ENCODE measurements around the gene EXTL2.
A peak's percentile ranks its signal among the peaks of the same experiment; 100 is the strongest.
"Not testable (repeated sequence)": the region's sequence is repeated elsewhere in the genome, so short reads cannot be mapped to it uniquely, and the experiment has no call there.

Gene EXTL2, protein sequence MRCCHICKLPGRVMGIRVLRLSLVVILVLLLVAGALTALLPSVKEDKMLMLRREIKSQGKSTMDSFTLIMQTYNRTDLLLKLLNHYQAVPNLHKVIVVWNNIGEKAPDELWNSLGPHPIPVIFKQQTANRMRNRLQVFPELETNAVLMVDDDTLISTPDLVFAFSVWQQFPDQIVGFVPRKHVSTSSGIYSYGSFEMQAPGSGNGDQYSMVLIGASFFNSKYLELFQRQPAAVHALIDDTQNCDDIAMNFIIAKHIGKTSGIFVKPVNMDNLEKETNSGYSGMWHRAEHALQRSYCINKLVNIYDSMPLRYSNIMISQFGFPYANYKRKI

DNA sequence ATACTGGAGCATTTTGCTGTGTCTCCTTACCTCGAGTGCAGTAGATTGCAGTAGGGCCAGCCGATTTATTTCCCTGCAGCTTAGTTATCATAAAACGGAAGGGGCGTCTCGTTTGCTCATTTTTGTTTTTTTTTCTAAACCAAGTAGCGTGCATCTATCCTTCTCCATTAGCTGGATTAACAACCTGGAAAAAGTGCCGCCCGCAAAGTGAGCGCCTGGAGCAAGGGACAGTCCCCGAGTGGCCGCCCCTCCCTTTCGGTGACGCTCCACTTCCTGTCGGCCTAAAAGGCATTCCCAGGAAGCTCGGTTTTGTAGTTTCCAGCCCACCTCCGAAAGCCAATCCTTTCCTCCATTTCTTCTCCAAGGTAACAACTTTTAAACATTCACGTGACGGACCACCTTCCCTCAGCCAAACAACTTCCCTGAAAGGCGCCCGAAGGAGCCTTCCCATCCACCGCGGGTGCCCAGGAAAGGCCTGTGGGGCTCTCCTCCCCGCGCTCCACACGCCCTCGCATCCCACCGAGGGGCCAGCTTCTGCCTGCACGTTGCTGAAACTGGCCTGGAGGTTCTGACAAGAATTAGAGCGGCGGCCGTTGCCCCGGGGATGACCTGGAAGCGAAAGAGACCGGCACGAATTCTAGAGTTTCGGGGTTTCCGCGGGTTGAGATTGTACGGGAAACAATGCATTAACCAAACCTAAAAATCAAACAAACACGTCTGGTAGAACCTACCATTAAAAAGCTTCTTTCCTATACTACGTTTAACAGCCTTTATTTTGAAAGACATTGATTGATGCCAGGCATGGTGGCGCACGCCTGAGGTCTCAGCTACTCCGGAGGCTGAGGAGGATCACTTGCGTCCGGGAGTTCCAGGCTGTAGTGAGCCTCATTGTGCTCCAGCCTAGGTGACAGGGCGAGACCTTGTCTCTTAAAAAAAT lies at the start of gene EXTL2:
EXTL2 (minus strand) TSS at position 240 of the 937 bp plus-strand sequence. CDS start 6,085 bp downstream, outside the sequence.
- DNase-seq, result peak; percentile 60

DNA sequence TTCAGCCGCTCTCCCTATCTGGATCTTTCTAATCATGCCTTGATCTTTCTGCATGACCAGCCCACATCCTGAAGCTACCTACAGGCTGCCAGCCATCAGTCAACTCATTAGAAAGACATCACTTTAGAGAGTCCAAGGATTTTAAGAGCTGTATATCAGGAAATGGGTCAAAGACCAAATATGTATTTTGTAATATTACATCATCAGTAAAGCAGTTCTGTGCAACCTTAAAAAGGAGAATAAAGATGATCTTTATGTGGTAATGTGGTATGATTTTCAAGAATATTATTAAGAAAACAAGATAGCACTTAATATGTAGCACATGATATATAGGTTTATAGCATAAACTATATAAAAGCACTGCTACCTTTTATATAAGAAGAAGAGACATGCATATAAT lies 48.9 kb upstream of the EXTL2 start:
- no peak for DNase-seq

DNA sequence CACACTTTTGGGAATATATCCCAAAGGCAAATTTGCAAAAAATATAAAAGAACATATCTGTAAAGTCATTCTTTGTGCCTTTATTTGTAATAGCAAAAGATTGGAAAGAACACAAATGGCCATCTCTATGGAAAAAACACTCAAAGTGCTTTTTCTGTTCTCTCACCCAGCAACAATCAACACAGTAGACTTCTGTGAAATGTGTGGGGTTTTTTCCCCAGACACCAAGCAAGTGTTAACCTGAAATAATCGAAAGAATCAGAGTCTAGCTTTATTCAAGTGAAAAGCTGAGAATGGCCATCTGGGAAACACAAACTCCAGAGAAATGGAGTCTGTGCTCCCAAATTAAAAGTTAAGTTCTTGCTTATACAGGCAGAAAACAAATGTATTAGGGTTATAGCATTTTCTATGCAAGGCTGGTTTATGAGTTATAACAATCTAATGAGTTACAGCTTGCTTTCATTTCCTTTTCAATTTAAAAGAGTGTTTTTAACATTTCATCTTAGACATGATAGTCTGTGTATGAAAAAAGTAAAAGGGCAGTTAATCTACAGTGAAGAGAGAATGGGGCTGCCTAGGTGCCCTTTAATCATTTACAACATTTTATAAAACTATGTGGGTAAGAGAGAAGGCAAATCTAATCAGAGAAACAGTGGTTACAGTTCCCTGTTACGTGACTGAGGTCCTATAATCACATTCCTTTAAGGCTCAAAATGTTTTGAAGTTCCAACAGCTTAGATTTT lies 47.8 kb upstream of the EXTL2 start:
- no peak for DNase-seq

DNA sequence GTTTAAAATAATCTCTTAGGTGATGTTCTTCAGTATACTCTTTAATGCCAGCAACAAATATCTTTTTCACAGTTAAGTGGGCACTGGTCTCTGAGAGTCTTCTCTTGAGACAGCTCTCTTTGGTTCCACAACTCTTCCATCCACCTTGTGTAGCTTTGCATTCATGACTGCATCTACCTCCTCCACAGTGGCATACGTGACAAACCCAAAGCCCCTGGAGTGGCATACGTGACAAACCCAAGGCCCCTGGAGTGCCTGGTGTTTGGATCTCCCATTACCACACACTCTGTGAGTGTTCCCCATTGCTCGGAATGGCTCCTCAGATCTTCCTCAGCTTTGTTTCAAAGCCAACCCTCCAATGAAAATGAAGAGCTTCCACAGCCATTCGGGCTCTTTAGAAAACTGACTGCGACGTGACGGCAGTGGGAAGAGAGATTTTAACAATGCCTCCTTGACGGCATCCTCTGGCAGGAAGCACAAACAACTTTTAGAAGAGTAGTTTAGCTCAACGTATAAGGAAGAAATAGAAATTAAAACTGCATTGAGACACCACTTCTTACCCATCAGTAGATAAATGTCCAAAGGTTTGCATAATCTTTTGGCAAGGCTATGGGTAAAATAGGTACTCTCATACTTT lies 47.1 kb upstream of the EXTL2 start:
- no peak for DNase-seq

DNA sequence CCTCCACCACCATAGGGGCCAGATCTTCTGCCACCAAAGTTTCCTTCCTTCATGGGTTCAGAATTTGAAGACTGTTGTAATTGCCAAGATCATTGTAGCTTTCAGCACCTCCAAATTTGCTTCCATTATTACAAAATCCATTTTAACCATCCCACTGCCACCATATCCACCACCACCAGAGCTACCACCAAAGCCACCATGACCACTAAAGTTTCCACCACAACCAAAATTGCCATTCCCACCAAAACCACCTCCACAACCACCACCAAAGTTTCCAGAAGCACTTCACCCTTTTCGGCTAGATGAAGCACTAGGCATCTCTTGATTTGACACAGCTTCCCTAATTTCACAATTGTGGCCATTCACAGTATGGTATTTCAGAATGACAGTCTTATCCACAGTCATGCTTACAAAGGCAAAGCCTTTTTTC lies 46.5 kb upstream of the EXTL2 start:
- no peak for DNase-seq

DNA sequence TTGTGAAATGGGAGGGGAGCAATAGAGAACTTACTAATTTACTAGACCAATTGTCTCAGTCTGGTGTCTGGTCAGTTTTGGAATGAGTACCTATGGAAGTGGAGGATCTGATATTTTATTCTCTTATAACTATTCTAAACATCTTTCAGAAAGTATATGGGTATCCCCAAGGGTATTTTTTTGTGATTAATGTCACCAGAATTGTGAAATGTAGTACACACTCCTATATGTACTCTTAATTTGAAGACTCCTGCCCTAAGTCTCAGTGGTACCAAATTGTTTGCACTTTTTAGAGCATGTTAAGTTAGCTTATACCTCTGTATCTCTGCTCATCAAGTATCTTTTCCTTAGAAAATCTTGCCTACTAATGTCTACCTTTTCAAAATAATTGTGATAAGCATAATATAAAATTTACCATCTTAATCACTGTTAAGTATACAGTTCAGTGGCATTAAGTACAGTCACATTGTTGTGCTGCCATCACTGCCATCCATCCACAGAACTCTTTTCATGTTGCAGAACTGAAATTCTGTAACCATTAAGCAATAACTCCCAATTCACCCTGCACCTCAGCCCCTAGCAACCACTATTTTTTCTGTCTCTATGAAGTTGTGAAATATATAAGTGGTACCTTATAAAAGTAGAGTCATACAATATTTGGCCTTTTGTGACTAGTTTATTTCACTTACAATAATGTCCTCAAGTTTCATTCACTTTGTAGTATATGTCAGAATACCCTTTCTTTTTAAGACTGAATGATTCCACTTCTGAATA lies 41.7 kb upstream of the EXTL2 start:
- DNase-seq, result no peak

DNA sequence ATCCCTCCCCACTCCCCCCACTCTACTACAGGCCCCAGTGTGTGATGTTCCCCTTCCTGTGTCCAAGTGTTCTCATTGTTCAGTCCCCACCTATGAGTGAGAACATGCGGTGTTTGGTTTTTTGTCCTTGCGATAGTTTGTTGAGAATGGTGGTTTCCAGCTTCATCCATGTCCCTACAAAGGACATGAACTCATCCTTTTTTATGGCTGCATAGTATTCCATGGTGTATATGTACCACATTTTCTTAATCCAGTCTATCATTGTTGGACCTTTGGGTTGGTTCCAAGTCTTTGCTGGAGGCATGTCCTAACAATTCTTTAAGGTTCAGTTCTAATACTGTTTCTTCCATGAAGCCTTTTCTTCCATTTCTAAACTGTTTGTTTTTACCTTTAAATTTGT lies 38.9 kb upstream of the EXTL2 start:
- DNase-seq, result not testable (repeated sequence)

DNA sequence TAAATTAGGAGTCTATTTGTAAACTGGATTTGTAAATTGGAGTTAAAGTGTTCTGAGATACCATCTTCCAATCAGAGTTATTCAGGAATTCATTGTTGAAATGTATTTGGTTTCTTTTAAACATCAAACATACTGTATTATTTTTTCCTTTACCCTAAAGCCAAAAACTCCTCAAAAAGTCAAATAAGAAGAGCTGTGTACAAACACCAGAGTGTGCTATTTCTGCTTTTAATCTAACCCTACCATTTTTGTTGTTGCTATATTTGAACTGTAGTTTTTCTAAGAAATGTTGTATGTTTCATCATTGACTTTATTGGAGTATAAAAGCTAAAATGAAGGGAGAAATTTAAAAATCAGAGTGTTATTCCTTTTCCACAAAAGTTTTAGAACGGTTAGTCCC lies 37.1 kb upstream of the EXTL2 start:
- no peak for DNase-seq

DNA sequence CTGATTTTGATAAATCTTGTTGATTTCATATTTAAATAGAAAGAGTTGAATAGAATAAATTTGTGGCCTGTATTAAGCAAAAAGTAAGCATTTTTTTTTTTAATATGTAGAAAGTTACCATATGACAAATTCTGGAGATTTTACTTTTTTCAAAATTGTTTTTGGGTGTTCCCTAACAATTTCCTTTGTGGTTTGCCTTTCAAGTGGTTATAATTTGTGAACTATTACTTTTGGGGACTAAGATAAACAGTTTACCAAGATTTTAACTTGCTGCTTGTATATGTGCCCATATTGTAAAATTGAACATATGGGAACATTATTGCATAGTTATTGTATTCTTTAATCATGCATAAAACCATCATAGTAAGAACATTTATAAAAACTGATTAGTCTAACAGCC lies 35.9 kb upstream of the EXTL2 start:
- peak; percentile 71 for DNase-seq

DNA sequence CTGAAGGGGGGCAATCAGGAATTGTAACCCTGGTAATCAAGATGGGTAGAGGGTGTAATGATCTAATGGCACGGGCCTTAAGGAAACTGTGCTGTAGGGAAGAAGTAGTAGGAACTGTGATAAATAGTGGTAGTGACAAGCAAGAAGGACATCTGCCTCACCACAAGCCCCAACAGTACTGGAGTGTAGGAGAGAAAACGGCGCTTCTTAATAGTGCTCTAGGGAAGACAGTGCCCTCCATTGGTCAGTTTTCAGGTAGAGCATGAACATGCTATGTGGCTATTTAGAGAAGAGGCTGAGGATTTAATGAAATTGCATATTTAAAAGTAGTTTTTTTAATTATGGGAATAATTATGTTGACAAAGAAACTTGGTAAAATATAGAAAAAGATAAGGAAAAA lies 33.5 kb upstream of the EXTL2 start:
- peak; percentile 53 for DNase-seq

DNA sequence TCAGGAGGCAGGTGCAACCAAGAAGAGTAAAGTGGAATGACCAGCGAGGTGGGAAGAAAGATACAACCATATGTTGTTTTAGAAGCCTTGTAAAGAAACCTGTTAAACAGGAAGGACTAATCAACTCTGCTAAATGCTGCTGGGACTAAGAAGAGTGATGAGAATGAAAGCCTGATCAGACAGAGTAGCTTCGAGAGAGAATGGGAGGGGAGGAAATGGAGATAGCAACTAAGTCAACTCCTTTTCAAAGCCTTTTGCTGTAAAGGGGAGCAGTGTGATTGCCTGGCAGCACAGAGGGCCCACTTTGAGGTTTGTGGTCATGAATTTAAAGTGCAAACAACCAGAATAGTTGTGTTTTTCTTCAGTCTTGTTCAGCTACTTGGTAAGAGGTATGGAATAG lies 32.6 kb upstream of the EXTL2 start:
- peak; percentile 91 for DNase-seq

DNA sequence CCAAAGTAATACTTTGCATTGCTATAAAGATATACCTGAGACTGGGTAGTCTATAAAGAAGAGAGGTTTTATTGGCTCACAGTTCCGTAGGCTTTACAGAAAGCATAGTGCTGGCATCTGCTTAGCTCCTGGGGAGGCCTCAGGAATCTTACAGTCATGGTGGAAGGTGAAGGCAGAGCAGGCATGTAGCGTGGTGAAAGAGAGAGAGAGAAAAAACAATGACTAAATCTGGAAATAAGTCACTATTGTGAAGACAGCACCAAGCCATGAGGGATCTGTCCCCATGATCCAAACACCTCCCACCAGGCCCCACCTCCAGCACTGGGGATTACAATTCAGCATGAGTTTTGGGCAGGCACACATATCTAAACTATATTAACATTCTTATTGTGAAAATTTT lies 31.6 kb upstream of the EXTL2 start:
- no peak for DNase-seq

DNA sequence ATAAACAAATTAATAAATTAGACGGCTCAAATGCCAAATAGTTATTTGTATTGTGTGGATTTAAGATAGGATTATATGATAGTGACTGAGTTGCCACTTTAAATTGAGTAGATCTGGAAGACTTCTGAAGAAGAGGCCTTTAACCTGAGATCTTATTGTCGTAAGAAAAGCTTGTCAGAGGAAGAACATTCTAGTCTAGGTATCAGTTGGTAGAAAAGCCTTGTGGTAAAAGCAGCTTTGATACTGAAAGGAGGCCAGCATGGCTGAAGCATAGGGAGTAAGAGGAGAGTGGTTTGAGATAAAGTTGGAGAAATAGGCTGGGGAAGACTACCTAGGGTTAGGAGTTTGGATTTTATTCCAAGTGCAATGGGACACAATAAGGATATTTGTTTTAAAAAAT lies 30.3 kb upstream of the EXTL2 start:
- DNase-seq, result peak; percentile 42

DNA sequence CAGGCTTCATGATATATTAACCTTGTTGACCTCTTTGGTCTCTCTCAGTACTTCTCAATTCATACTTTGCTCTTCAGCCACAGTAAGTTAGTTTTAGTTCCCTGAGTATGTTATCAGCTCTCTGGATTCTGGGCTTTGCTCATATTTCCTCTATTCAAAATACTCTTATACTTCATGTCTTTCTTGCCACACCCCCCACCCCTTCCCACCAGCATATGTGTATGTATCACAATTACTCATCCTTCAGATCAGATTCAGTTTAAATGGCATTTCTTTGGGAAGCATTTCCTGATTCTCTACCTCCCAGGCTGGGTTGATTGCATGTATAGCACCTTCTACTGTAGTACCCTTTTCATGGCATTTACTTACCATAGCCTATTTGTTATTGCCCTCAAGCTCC lies 29.6 kb upstream of the EXTL2 start:
- DNase-seq, result peak; percentile 37

DNA sequence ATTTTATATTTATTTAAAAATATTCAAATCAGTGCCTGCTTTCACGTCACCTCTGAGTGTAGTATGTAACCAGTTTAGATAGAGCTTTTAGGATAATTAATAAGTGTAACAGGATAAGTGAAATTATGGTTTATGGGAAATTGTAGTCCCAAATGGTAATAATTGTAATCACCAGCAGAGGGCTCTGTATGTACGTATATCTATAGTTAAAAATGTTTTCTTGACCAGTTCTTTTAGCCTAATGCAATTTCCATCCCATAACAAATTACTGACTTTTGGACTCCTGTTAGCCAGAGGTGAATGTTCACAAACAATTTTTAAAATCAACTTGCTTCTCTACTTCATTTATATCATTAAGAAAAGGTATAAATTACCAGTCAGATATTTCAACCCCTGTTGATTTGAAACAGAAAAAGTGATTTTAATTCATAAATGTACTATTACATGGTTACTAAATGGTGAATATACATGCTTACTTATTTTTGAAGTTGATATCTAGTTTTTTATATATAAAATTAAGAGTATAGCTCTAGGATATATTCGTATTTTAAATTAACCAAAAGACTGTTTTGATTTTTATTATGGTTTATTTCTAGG lies 26.6 kb upstream of the EXTL2 start:
- peak; percentile 66 for DNase-seq

DNA sequence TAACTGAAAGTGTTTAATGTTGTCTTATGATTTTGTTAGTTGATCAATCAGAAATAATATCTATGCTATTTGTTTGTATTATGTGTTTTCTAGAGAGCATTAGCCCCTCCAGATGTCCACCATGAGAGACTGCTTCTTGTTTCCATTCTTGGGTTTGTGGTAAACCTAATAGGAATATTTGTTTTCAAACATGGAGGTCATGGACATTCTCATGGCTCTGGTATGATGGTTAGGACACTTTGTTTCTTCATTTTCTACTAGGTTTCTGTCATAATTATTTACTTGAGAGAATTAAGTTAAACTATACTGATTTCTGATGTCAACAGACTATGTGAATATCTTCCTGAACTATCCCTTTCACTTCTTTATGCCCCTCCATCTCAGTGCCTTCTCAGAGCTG lies 17.4 kb upstream of the EXTL2 start:
- DNase-seq, result no peak

DNA sequence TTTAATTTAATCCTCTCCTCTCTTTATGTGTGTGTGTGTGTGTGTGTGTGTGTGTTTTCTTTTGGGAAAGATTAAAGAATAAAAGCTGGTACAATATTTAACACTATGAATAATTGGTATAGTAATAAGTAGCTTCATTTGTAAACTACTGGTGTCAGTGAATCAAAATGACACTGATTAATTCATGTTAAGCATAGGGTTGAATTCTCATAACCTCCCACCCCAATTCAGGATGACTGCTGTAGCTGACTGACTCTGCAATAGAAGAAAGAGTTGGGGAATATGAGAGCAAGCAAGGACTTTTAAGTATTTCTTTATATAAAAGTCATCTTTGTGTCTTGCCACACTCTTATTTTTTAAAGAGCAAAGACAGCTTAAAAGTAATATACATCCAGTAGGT lies 14.4 kb upstream of the EXTL2 start:
- no peak for DNase-seq

DNA sequence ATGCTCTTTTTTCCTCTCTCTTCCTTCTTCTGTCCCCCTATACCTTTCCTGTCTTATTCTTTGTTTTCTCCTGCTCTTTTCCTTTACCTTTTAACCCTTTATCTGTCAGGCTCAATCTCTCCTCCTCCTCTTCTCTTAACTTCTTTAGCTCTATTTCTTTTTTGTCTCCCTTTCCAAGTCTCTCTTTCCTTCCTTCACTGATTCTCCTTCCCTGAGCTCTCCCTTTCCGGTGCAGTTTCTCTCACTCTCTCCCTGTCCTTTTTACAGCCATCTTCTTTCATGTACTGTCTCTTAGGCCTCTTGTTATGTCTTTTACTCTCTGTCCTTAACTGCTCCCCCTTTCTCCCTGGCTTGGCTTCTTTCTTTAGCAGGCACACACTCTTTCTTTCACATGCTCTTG lies 13.2 kb upstream of the EXTL2 start:
- no peak for DNase-seq

DNA sequence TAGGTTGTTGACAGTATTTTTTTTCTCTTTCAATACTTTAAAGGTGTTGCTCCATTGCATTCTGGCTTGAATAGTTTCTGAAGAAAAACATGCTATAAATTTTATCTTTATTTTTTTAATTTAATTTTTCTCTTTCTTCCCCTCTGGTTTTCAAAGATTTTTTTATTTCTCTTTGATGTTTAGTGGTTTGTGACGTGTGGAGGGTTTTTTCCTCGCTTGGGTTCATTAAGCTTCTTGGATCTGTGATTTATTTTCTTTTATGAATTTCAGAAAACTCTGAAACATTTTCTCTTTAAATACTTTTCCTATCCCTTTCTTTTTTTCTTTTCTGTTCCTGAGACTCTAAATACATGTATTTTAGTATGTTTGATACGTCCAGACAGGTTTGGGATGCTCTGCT lies 10.5 kb upstream of the EXTL2 start:
- DNase-seq, result no peak

DNA sequence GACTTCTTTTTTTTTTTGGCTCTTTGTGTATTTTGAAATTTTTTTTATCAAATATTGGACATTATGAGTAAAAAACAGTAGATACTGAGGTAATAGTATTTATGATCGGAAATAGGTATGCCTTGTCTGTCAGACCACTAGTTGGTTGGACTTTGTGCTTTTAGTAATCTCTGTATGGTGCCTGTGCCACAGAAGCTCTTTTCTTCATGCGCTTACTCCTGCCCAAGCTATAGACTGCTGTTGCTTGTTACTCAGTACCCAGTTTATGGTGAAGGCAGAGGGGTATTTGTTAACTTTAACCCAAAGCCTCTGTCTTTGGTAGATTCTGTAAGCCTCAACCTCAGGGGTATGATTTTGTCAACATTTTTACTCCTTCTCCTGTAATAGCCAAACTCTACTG lies 9.9 kb upstream of the EXTL2 start:
- no peak for DNase-seq

DNA sequence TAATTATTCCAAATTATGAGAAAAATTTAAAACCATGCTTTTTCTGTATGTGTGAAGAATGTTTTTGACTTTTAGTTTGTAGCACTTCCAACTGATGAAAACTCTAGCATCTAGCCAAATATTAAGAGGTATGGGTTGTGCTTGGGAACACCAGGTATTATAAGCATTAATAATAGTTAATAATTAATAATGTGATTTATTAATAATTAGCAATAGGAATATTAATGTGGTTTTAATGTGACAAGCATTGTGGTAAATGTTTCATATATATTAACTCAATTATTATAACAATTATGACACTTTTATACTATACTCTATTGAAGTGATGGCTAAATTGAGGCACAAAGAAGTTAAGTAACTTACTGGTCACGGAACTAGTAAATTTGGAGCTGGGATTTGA lies 9.1 kb upstream of the EXTL2 start:
- no peak for DNase-seq

DNA sequence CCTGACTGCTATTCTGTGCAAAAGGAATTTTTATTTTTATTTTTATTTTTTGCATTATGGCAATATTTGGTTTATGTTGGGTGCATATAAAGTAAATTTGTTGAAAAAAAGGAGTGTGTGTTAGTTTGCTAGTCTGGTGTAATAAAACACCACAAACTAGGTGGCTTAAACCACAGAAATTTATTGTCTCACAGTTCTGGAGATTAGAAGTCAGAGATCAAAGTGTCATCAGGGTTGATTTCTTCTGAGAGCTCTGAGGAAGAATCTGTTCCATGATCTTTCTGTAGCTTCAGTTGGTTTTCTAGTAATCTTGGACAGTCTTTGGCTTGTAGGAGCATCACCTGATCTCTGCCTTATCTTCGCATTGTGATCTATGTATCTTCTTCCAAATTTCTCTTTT lies 7.7 kb upstream of the EXTL2 start:
- DNase-seq, result no peak
